Activated T-helper 17 cell treated with anti-CD3 and anti-CD28 coated beads, Interleukin-2, amount 50 U/mL, for 72 hours (primary cell): ENCODE results near the gene PLSCR4. TPM values are rescaled to one million over a fixed set of nuclear protein-coding genes. Genes with fewer than 3 reads are reported as not detected.

Experiments used
- ATAC-seq: fragments of 150-1000 bp; cut with Tn5 transposase; replicated peaks from 2 replicates; pipeline ENCODE4 v1.10.0; 2021; ENCODE audit warnings: mild to moderate bottlenecking, moderate library complexity
- H3K27ac Mint-ChIP-seq: one replicate; pipeline ENCODE4 v1.8.0; 2022; ENCODE audit warnings: mixed read lengths
- H3K27me3 Mint-ChIP-seq: one replicate; pipeline ENCODE4 v1.8.0; 2022; ENCODE audit warnings: mixed read lengths
- H3K36me3 Mint-ChIP-seq: one replicate; pipeline ENCODE4 v1.8.0; 2022; ENCODE audit warnings: low read depth, mild to moderate bottlenecking, mixed read lengths
- H3K4me1 Mint-ChIP-seq: one replicate; pipeline ENCODE4 v1.8.0; 2022; ENCODE audit warnings: mixed read lengths
- H3K4me3 Mint-ChIP-seq: one replicate; pipeline ENCODE4 v1.8.0; 2022; ENCODE audit warnings: mild to moderate bottlenecking, mixed read lengths
- H3K9me3 Mint-ChIP-seq: one replicate; pipeline ENCODE4 v1.8.0; 2022; ENCODE audit warnings: mixed read lengths
- total RNA-seq, 2 donors: library from RNA; stranded (reverse); gene quantifications; one replicate each; pipeline ENCODE4 v1.2.3, GENCODE V29; 2022

The PLSCR4 gene
- total RNA-seq, 2 donors from 2014 or later = not detected

DNA sequence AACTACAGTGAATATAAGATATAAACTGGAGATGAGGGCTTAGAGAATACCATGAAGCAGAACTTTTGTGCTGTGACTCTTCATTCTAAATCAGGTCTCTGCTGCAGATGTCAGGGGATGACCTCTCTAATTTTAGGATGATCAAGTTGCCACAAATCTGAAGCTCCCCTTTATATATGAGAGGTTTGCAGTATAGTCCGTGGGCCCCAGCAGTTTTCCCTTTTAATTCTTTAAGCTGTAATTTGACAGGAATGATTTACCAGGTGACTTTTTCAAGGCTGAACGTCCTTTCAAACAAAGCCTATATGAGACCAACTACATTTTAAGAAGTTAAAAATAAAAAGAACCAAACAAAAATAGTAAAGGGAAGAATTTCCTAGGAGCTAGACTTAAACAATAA, 85.0 kb downstream of the PLSCR4 start:
- ATAC-seq = no peak
- no peaks in the 10 kb centered on the region for H3K36me3 Mint-ChIP-seq
- H3K27me3 Mint-ChIP-seq = peaks cover 36% of the 10 kb centered on the region
- no peak overlapping the region for H3K4me3 Mint-ChIP-seq
- no peaks in the 10 kb centered on the region for H3K4me1 Mint-ChIP-seq
- no peak overlapping the region for H3K27ac Mint-ChIP-seq
- peaks cover 4% of the 10 kb centered on the region for H3K9me3 Mint-ChIP-seq

DNA sequence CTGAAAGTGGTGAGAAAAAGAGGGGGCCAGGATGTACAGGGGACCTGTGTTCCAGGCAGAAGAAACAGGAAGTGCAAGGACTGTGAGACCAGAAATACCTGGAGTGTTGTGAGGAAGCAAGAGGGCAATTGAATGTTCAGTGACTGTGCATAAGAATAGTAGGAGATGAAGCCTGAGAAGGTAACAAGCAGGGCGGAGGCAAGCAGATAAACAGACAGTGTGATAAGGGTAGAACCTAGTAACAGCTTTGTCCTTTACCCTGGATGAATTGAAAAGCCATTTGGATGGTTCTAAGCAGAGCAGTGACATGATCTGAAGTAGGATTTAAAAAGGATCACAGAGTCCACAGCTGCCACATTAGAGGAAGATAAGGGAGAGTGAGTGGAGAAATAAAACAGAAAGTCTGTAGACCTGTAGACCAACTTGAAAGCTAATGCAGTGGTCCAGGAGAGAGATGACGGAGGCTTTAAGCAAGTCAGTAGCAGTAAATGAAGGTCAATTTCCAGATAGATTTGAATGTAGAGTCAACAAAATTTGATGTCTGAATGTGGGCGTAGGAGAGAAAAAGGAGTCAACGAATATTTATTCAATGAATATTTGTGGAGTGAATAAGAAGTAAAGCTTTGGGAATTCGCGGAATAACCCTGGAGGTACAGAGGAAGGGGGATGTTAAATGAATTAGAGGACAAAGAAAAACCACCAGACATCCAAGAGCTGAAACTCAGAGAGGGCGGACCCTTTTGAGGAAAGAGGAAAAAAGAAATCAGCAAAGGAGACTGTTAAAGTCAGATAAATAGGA, 85.7 kb downstream of the PLSCR4 start:
- no peak overlapping the region for H3K27ac Mint-ChIP-seq
- no peak for ATAC-seq

DNA sequence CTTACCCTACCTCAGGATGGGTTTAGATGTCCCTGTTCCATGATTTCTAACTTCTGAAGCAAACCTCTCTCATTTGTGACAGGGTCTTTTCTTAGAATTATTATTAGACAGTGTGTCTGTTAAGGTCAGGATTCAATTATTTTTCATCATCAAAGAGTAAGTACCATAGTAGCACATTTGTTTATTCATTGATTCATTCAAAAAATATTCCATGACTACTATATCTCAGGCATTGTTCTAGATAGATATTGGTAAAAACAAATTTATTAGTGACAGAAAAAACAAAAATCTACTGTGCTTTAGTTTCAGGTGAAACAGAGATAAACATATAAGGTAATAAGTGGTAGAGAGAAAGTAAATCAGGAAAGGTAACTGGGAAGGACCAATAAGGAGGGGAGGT, 86.4 kb downstream of the PLSCR4 start:
- Mint-ChIP-seq H3K27me3 (peaks cover 42% of the 10 kb centered on the region), H3K4me3 (no peak overlapping the region), H3K36me3 (peaks cover 8% of the 10 kb centered on the region), H3K9me3 (peaks cover 4% of the 10 kb centered on the region), H3K27ac (no peak overlapping the region), H3K4me1 (peaks cover 3% of the 10 kb centered on the region)
- no peak for ATAC-seq

More for the DNA sequence above, 85.7 kb downstream of the PLSCR4 start:
- Mint-ChIP-seq H3K4me1 (peaks cover 2% of the 10 kb centered on the region), H3K4me3 (no peak overlapping the region), H3K27me3 (peaks cover 38% of the 10 kb centered on the region), H3K9me3 (peaks cover 4% of the 10 kb centered on the region), H3K36me3 (peaks cover 4% of the 10 kb centered on the region)

DNA sequence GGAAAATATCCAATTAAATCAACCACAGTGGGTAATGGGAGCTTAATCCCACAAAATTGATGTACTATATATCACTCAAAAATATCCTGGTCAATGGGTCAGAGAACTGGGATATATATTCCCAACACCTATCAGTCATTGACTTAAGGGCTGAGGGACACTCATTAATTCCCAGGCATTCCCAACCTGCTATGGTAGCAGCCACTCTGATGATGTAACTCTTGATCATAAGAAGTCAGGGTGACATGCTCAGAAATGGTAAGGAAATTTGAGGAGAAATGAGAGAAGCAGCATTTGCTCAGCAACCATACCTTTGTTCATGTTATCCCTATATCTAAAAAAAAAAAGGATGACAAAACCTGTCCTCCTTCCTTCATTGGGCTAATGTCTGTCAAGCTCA, 86.8 kb downstream of the PLSCR4 start:
- Mint-ChIP-seq H3K4me3 (no peak overlapping the region), H3K9me3 (peaks cover 4% of the 10 kb centered on the region), H3K36me3 (peaks cover 8% of the 10 kb centered on the region), H3K27ac (no peak overlapping the region), H3K27me3 (peaks cover 45% of the 10 kb centered on the region), H3K4me1 (peaks cover 3% of the 10 kb centered on the region)
- ATAC-seq = no peak

DNA sequence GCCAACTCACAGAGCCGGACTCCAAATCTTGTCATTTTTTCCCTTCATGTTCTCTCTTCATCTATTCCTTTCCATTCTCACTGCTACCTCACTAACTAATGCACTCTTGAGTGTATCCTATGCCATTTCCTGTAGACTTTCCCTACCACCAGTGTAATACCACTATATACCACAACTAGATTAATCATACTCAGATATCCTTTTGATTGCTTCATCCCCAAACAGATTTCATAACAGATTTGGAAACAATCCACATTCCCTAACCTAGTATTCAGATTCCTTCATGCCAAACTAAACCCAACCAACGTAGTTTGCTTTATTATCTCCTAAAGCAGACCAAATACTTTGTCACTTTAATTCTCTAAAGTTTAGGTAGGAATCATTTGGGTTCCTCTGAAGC, 87.3 kb downstream of the PLSCR4 start:
- no peak for ATAC-seq
- Mint-ChIP-seq H3K27ac (no peak overlapping the region), H3K4me1 (peaks cover 3% of the 10 kb centered on the region), H3K9me3 (peaks cover 4% of the 10 kb centered on the region), H3K36me3 (peaks cover 8% of the 10 kb centered on the region), H3K4me3 (no peak overlapping the region), H3K27me3 (peaks cover 47% of the 10 kb centered on the region)

DNA sequence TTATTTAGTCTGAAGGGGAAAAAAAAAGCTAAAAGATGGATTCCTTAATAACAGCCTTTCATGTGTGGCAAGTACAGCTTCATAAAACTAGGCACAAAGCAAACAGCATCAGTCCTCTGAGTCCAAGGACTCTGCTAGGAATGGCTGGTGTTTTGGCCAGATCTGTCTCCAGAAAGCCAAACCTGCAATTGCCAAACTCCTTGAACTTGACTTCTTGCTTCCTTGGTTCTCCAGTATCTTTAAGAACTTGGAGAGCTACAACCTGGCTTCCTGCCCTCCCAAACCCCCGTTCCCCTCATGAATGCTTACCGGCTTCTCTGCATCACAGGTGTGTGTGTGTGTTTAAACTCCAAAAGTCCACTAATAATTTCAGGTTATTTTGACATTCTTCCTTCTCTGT, 88.3 kb downstream of the PLSCR4 start:
- ATAC-seq = no peak
- H3K27me3 Mint-ChIP-seq = peaks cover 47% of the 10 kb centered on the region
- H3K4me1 Mint-ChIP-seq = peaks cover 3% of the 10 kb centered on the region
- peaks cover 8% of the 10 kb centered on the region for H3K36me3 Mint-ChIP-seq
- H3K9me3 Mint-ChIP-seq = peaks cover 4% of the 10 kb centered on the region
- H3K27ac Mint-ChIP-seq = no peak overlapping the region
- peak overlapping the region; percentile 59 for H3K4me3 Mint-ChIP-seq

DNA sequence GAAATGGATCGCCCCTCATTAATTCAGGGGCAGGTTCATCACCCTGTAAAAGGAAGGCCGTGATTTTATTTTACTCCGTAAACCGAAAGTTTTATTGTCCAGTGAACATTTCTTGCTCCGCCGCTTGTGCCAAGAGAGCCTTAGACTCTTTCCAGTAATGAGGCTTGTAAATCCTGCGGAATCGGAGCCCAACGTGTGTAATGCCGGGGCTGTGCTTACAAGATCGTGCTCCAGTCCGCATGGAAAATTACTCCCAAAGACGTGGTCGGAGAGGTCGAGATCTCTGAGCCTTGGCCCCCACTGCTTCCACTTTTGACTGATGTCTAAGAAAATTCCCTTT, 89.3 kb downstream of the PLSCR4 start:
- Mint-ChIP-seq H3K27ac (no peak overlapping the region), H3K9me3 (peaks cover 4% of the 10 kb centered on the region), H3K4me1 (peaks cover 3% of the 10 kb centered on the region), H3K4me3 (peak overlapping the region; percentile 59), H3K27me3 (peaks cover 51% of the 10 kb centered on the region), H3K36me3 (peaks cover 8% of the 10 kb centered on the region)
- no peak for ATAC-seq

DNA sequence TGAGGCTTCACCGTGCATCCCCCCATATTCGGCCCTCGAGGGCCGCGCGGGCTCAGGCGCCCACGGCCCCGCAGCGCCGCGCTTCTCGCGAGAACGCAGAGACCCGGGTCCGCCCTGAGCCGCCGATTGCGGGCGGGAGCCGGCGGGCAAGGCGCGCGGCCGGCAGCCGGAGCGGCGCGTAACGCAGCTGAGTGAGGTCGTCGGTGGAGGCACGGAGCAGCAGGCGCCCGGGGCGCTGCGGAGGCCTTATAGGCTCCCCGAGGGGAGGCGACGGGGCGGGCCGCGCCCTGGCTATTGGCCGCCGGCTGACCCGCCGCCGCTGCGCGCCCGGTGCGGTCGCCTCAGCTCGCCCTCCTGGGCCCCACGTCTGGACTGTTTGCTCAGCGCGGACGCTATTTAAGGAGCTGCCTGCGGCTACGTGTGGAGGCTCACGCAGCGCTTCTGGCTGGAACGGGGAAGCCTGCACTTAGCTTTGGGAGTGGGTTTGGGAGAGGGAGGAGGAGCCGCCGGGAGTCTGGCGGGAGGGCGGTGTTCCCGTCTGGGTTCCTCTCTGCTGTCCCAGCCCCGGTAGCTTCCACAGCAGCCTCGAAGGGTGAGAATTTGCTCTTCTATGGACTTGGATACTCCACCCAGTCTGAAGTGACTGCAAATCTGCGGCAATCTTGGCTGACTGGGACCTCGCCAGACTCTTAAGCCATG, 89.8 kb downstream of the PLSCR4 start, which contains the start of gene PLOD2:
TSS of gene PLOD2 (minus strand) at position 221 of the 699 bp plus-strand sequence. CDS start at position 26, 195 bp downstream.
- peak; percentile 69 for ATAC-seq
- no peak within 1 kb of the TSS for H3K27ac Mint-ChIP-seq
- peaks cover 3% of the 10 kb centered on the region for H3K4me1 Mint-ChIP-seq
- H3K9me3 Mint-ChIP-seq = peaks cover 4% of the 10 kb centered on the region
- H3K4me3 Mint-ChIP-seq = peak within 1 kb of the TSS; percentile 74
- peaks cover 54% of the 10 kb centered on the region for H3K27me3 Mint-ChIP-seq
- H3K36me3 Mint-ChIP-seq = peaks cover 8% of the 10 kb centered on the region

DNA sequence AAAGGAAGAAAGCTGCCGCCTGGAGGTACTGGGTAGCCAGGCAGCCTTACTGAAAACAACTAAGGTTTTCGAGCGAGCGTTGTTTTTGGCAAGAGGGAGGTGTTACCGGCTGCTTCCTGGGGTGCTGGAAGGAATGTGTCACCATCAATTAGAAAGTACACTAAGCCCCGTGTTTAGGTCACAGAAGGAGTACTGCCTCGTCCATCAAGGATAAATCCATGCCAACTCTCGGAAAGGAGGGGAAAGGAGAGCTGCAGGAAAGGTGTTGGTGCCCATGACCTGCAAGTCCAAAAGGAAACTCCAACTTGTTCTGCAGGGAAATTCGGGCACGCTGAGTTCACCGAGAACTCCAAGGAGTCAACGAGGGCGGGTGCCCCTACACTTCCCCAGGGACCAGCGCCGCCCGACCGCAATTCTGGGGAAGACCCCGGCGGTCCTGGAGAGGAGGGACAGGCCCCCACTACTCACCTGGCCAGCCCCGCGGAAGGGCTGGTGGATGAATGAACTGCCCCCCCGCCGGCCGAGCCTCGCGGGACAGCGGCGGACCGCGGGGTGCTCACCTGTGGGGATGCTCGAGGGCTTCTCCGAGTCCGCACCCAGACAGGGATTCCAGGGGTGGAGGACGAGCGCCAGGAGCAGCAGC, 90.5 kb downstream of the PLSCR4 start:
- Mint-ChIP-seq H3K36me3 (peaks cover 8% of the 10 kb centered on the region), H3K27ac (no peak overlapping the region), H3K4me1 (peaks cover 3% of the 10 kb centered on the region), H3K27me3 (peaks cover 53% of the 10 kb centered on the region), H3K9me3 (peaks cover 4% of the 10 kb centered on the region), H3K4me3 (peak overlapping the region; percentile 74)
- ATAC-seq = peak; percentile 69

DNA sequence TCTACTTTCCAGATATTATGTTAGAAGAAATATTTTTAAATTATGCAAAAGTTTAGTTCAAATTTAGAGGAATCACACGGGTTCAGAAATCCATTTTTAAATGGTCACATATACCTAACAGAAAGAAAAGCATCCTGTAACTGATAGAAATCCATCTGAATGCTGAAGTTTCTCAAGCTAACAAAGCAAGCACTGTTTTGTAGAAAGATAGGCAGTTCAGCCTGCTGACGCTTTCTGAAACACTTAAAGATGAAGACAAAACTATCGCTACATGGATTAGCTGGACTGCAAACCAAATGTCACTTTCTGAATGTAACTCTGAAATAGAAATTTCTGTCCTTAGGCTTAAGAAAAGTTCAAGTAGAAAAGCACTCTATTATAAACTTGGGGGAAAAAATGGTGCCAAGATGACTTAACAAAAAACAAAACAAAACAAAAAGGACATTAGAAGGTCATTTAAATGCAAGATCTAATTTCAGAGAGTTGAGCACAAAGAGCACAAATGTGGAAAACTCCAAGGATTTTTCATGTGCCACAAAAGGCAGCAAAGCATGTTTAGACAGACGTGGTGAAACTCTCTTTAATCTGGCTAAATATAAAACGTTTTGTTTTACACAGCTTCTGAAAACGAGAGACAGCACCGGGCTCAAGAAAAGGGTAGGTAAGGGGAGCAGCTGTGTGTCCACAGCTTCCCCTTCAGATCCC, 91.1 kb downstream of the PLSCR4 start:
- Mint-ChIP-seq H3K27me3 (peaks cover 46% of the 10 kb centered on the region), H3K4me3 (peak overlapping the region; percentile 74), H3K36me3 (peaks cover 8% of the 10 kb centered on the region), H3K9me3 (peaks cover 4% of the 10 kb centered on the region), H3K4me1 (peaks cover 3% of the 10 kb centered on the region), H3K27ac (no peak overlapping the region)
- no peak for ATAC-seq

DNA sequence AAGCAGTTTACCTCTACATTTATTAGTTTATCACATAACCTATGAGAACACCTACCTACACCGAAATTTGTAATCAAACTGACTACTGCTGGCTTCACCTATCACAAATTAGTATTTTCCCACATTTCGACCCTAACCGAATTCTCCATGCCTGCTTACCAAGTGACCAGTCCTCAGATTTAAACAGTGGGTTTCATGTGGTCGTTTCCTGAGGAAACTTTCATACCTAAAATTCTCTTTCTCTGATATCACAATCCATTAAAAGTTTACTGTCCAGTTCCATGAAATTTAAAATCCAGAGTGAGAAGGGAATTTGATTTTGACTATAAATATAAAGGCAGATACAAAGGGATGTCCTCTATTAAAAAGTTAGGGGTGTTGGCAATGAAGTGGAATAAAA, 91.9 kb downstream of the PLSCR4 start:
- Mint-ChIP-seq H3K27ac (no peak overlapping the region), H3K4me3 (no peak overlapping the region), H3K36me3 (peaks cover 8% of the 10 kb centered on the region), H3K4me1 (peaks cover 3% of the 10 kb centered on the region), H3K9me3 (peaks cover 4% of the 10 kb centered on the region), H3K27me3 (peaks cover 42% of the 10 kb centered on the region)
- no peak for ATAC-seq

DNA sequence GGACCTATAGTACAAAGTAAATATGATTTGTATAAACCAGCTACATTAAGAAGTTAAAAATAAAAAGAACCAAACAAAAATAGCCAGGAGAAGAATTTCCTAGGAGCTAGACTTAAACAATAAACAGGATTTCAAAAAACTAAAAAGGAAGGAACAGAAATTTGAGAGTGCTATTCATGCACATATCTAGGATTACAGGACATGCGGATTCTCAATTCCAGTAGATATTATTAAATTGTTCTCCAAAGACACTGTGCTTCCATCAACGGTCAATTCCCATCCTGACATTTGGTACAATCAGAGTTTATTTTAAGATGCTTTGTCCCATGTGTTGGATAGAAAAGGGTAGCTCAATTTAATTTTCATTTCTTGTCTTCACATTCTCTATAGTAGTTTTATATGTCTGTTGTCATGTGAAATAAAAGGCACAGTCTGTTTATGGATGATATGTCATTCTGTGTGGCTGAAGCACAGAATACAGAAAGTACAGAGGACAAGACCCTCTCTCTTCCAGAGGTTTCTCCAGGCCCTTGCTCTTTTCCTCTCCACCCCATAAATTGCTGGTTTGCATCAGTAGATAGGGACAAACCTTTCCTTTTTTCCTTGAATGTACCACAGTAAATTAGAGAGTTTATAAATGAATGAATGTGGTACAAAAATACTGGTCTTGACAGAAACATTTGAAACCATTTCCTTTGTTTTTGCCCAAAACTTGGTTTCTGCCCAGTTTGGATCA, 93.4 kb downstream of the PLSCR4 start:
- Mint-ChIP-seq H3K36me3 (peaks cover 8% of the 10 kb centered on the region), H3K9me3 (no peaks in the 10 kb centered on the region), H3K27me3 (peaks cover 31% of the 10 kb centered on the region), H3K27ac (no peak overlapping the region), H3K4me1 (peaks cover 3% of the 10 kb centered on the region), H3K4me3 (no peak overlapping the region)
- ATAC-seq = no peak

DNA sequence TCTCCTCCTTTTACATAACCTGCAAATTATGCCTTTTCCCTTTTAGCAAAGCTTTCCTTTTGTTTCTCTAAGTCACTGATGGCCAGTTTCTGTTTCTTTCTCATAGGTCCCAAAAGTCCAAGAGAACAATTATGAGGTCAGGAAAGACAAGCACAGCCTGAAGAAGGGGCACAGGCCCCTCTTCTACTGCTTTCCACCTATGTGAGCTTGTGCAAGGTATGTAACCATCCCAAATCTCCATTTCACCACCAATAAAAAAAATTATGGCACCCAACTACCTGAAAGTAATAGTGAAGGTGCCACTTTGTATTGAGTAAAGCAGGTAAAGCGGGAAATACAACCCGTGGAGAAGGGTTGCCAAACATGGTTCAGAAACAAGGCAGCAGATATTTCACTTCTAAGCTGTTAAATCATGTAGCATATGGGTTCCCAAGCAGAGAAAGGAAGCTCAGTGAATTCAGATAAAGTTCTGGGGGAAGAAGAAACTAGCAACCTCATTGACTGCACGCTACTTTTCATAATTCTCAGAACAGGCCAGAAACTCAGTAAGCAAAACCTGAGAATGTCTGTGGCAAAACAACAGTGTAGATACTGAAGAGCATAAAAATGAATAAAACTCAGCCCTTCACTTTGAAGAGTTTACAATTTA, 94.1 kb downstream of the PLSCR4 start:
- Mint-ChIP-seq H3K27me3 (peaks cover 26% of the 10 kb centered on the region), H3K27ac (no peak overlapping the region), H3K4me1 (peaks cover 3% of the 10 kb centered on the region), H3K4me3 (no peak overlapping the region), H3K36me3 (peaks cover 8% of the 10 kb centered on the region), H3K9me3 (no peaks in the 10 kb centered on the region)
- ATAC-seq = no peak
